Body of pancreas (tissue), 4 donors: ENCODE results near the gene KANK2.

ENCODE experiments used
- CTCF ChIP-seq, 7 experiments: fragments of 450-650 bp in 4 of 7; fragments of 200-600 bp in 3 of 7; sonication (generic) in 3 of 7; IDR thresholded peaks; one replicate each; pipeline ENCODE4 v1.5.1; 2016 to 2019; ENCODE audit warnings: antibody characterized with exemption in 7 of 7
- POLR2A ChIP-seq, 3 donors: fragments of 450-650 bp; IDR thresholded peaks; one replicate each; pipeline ENCODE4 v1.6.1; 2016; ENCODE audit warnings: antibody characterized with exemption in 3 of 3, mild to moderate bottlenecking in 2 of 3

- TF ChIP-seq CTCF (IDR thresholded peaks at IDR 0.05): no peak
- TF ChIP-seq POLR2A (IDR thresholded peaks at IDR 0.05): no peak
Measured at GRCh38 chr19:11208561-11209471, 11.5 kb upstream of the KANK2 start.
